Stimulated activated naive CD8-positive, alpha-beta T cell treated with anti-CD3 and anti-CD28 coated beads, Interleukin-15, Interleukin-2, amounts not matched to agents 100 U/mL and 50 U/mL, for 24 hours (primary cell): ENCODE data around the gene DNAAF6.
A peak's percentile ranks its signal among the peaks of the same experiment; 100 is the strongest.
"Not testable (repeated sequence)": the region's sequence is repeated elsewhere in the genome, so short reads cannot be mapped to it uniquely, and the experiment has no call there.

Source experiments
- ATAC-seq: fragments of 150-1000 bp; cut with Tn5 transposase; one replicate; pipeline ENCODE4 v1.10.0; 2021
- DNase-seq: peaks from one replicate; pipeline ENCODE4 v3.0.0; 2021

The DNAAF6 gene

GRCh38 chrX:107205770-107206696, at the start of gene DNAAF6, which contains the start of gene NUP62CL:
Gene DNAAF6, plus strand, starts transcription at chrX:107206611. Its CDS starts 6,265 bp downstream, at chrX:107212876.
Gene NUP62CL, minus strand, starts transcription at chrX:107206433. Its CDS starts 31,287 bp downstream, at chrX:107175146.
- peak; percentile 98 for ATAC-seq
- peak; percentile 64 for DNase-seq

GRCh38 chrX:107157618-107158017, 48.8 kb upstream of the DNAAF6 start:
- not testable (repeated sequence) for ATAC-seq

GRCh38 chrX:107167163-107167921, 39.1 kb upstream of the DNAAF6 start:
- no peak for DNase-seq
- ATAC-seq: no peak

More at GRCh38 chrX:107157618-107158017, 48.8 kb upstream of the DNAAF6 start:
- not testable (repeated sequence) for DNase-seq

- DNase-seq (no peak), ATAC-seq (no peak)
These were observed 38.2 kb upstream of the DNAAF6 start for GRCh38 chrX:107168257-107168656.

GRCh38 chrX:107168712-107169111, 37.7 kb upstream of the DNAAF6 start:
- DNase-seq (no peak), ATAC-seq (no peak)

- DNase-seq: no peak
- ATAC-seq: no peak
These were observed 34.9 kb upstream of the DNAAF6 start for GRCh38 chrX:107171369-107172102.

GRCh38 chrX:107197319-107197718, 9.1 kb upstream of the DNAAF6 start:
- ATAC-seq (no peak), DNase-seq (no peak)

- DNase-seq, ATAC-seq: not testable (repeated sequence)
These were observed 8.3 kb upstream of the DNAAF6 start for GRCh38 chrX:107198074-107198473.

GRCh38 chrX:107199491-107199890, 6.9 kb upstream of the DNAAF6 start:
- no peak for ATAC-seq
- no peak for DNase-seq

- no peak for DNase-seq
These were observed 2.3 kb upstream of the DNAAF6 start for GRCh38 chrX:107204068-107204605.

GRCh38 chrX:107206697-107207065, 270 bp downstream of the DNAAF6 start:
- ATAC-seq: no peak

More at GRCh38 chrX:107204068-107204605, 2.3 kb upstream of the DNAAF6 start:
- no peak for ATAC-seq

GRCh38 chrX:107207089-107207488, 678 bp downstream of the DNAAF6 start:
- ATAC-seq: no peak
- no peak for DNase-seq

More at GRCh38 chrX:107206697-107207065, 270 bp downstream of the DNAAF6 start:
- DNase-seq: no peak

GRCh38 chrX:107207943-107208342, 1.5 kb downstream of the DNAAF6 start:
- no peak for DNase-seq
- ATAC-seq: no peak

GRCh38 chrX:107213477-107213876, 7.1 kb downstream of the DNAAF6 start:
- ATAC-seq: no peak

GRCh38 chrX:107226757-107227156, 20.3 kb downstream of the DNAAF6 start:
- DNase-seq: no peak
- no peak for ATAC-seq

More at GRCh38 chrX:107213477-107213876, 7.1 kb downstream of the DNAAF6 start:
- DNase-seq: no peak

- DNase-seq: no peak
- no peak for ATAC-seq
These were observed 21.5 kb downstream of the DNAAF6 start for GRCh38 chrX:107227780-107228485.

GRCh38 chrX:107228486-107228819, 22.0 kb downstream of the DNAAF6 start:
- no peak for DNase-seq

GRCh38 chrX:107272431-107272921, 66.1 kb downstream of the DNAAF6 start:
- ATAC-seq: no peak
- peak; percentile 2 for DNase-seq

More at GRCh38 chrX:107228486-107228819, 22.0 kb downstream of the DNAAF6 start:
- ATAC-seq: no peak

- DNase-seq (no peak), ATAC-seq (no peak)
These were observed 67.4 kb downstream of the DNAAF6 start for GRCh38 chrX:107273795-107274194.

- no peak for DNase-seq
- ATAC-seq: no peak
These were observed 82.3 kb downstream of the DNAAF6 start for GRCh38 chrX:107288676-107289075.

- DNase-seq (no peak), ATAC-seq (no peak)
These were observed 83.6 kb downstream of the DNAAF6 start for GRCh38 chrX:107290019-107290418.
